K562 (cell line): ENCODE measurements around the gene ASPRV1. TPM values are rescaled to one million over a fixed set of nuclear protein-coding genes. Genes with fewer than 3 reads are reported as not detected.

Experiments
- BHLHE40 ChIP-seq: IDR thresholded peaks from 2 replicates; pipeline ENCODE4 v1.6.1; 2011; ENCODE audit warnings: low read length, improper control_type of control experiment
- FOXP1 ChIP-seq: sonication (generic); formaldehyde crosslinking; IDR thresholded peaks from 2 replicates; pipeline ENCODE4 v1.8.0; 2022; ENCODE audit warnings: mild to moderate bottlenecking, missing genetic modification reagents
- GTF2A2 ChIP-seq: IDR thresholded peaks from 2 replicates; pipeline ENCODE4 v1.6.1; 2016; ENCODE audit warnings: mild to moderate bottlenecking, missing genetic modification characterization, missing compliant biosample characterization
- HMGN3 ChIP-seq: IDR thresholded peaks from 2 replicates; pipeline ENCODE4 v1.6.1; 2011; ENCODE audit warnings: borderline replicate concordance, low read depth, mild to moderate bottlenecking, mixed read lengths, low read length; ENCODE audit not compliant: insufficient read length; ENCODE audit errors: extremely low read depth
- MCM5 ChIP-seq: fragments of 450-650 bp; IDR thresholded peaks from 2 replicates; pipeline ENCODE4 v1.6.1; 2016; ENCODE audit warnings: low read depth
- NCOR1 ChIP-seq: fragments of 450-650 bp; IDR thresholded peaks from 2 replicates; pipeline ENCODE4 v1.6.1; 2016; ENCODE audit warnings: mild to moderate bottlenecking, moderate library complexity
- POLR2H ChIP-seq: IDR thresholded peaks from 2 replicates; pipeline ENCODE4 v1.6.1; 2016; ENCODE audit warnings: missing genetic modification characterization, low read depth, mild to moderate bottlenecking, control low read depth, missing compliant biosample characterization, moderate library complexity
- PTTG1 ChIP-seq: fragments of 450-650 bp; IDR thresholded peaks from 2 replicates; pipeline ENCODE4 v1.6.1; 2016; ENCODE audit warnings: low read depth, mild to moderate bottlenecking, missing genetic modification characterization, missing compliant biosample characterization
- RAD51 ChIP-seq: fragments of 450-650 bp; IDR thresholded peaks from 2 replicates; pipeline ENCODE4 v1.7.1; 2016; ENCODE audit warnings: low read depth, mild to moderate bottlenecking, borderline replicate concordance
- RFX7 ChIP-seq: fragments of 250-450 bp; sonication (Bioruptor Pico); IDR thresholded peaks from 2 replicates; pipeline ENCODE4 v1.5.1; 2021; ENCODE audit warnings: mild to moderate bottlenecking
- SNIP1 ChIP-seq: fragments of 450-650 bp; IDR thresholded peaks from 2 replicates; pipeline ENCODE4 v1.7.1; 2017; ENCODE audit warnings: low read depth, mild to moderate bottlenecking
- TCFL5 ChIP-seq: fragments of 250-450 bp; sonication (Bioruptor Pico); conservative IDR thresholded peaks from 2 replicates; pipeline ENCODE4 v1.6.1; 2021; ENCODE audit warnings: mild to moderate bottlenecking, moderate library complexity, matching md5 sums
- TEAD4 ChIP-seq, 2 experiments: sonication (generic) in 1 of 2; formaldehyde crosslinking in 1 of 2; IDR thresholded peaks; 2 replicates each; pipeline versions ENCODE4 v1.6.1 to v1.8.0; 2012 to 2022; ENCODE audit warnings: borderline replicate concordance in 1 of 2, inconsistent platforms in 1 of 2, low read length in 1 of 2, mild to moderate bottlenecking in 1 of 2, missing genetic modification reagents in 1 of 2
- ZKSCAN3 ChIP-seq: fragments of 250-450 bp; sonication (Bioruptor Pico); IDR thresholded peaks from 2 replicates; pipeline ENCODE4 v1.4.0; 2020
- ZNF764 ChIP-seq: fragments of 250-450 bp; sonication (Bioruptor Pico); IDR thresholded peaks from 2 replicates; pipeline ENCODE4 v1.4.0; 2020; ENCODE audit warnings: low read depth, mild to moderate bottlenecking, moderate library complexity
- ZNF830 ChIP-seq: fragments of 250-450 bp; sonication (Bioruptor Pico); IDR thresholded peaks from 2 replicates; pipeline ENCODE4 v1.5.0; 2021; ENCODE audit warnings: mild to moderate bottlenecking
- ZSCAN32 ChIP-seq: fragments of 450-650 bp; formaldehyde crosslinking; IDR thresholded peaks from 2 replicates; pipeline ENCODE4 v1.4.0; 2020; ENCODE audit warnings: mild to moderate bottlenecking, moderate library complexity
- polyA plus RNA-seq, 8 experiments: library from polyadenylated mRNA; depleted of rRNA in 4 of 8; stranded (reverse) in 5 of 8; unstranded in 3 of 8; fragments of >200 nt; fragmentation: Nextera tagmentation in 2 of 8; fragmentation: Illumina TruSeq in 1 of 8; extraction: Ambion mirVana in 2 of 8; extraction: Trizol in 1 of 8; gene quantifications; 2 replicates each; pipeline versions ENCODE4 v1.2.1 to v1.2.3, GENCODE V29; 2011 to 2014; ENCODE audit warnings: inconsistent platforms in 1 of 8, missing spikeins in 1 of 8
- total RNA-seq, 7 experiments: library from RNA; depleted of rRNA in 6 of 7; stranded (reverse); fragments of >200 nt in 6 of 7; fragmentation: Illumina TruSeq in 2 of 7; extraction: Trizol in 2 of 7; gene quantifications; 2 replicates each; pipeline versions ENCODE4 v1.2.1 to v1.2.3, GENCODE V29; 2011 to 2021; ENCODE audit warnings: low replicate concordance in 1 of 7
- TF ChIP-seq, protein P1 (sequence below): sonication (generic); formaldehyde crosslinking; IDR thresholded peaks from 2 replicates; pipeline ENCODE4 v1.8.0; 2022; ENCODE audit warnings: mild to moderate bottlenecking, missing genetic modification reagents
- TF ChIP-seq, protein P2 (sequence below), 2 experiments: IDR thresholded peaks; 2 replicates each; pipeline ENCODE4 v1.6.1; 2011; ENCODE audit warnings: borderline replicate concordance in 1 of 2, control low read depth in 1 of 2, low read depth in 1 of 2, low read length in 1 of 2, mild to moderate bottlenecking in 1 of 2, mixed read lengths in 1 of 2, moderate library complexity in 1 of 2; ENCODE audit not compliant: insufficient read depth in 1 of 2, insufficient read length in 1 of 2, poor library complexity in 1 of 2, severe bottlenecking in 1 of 2; ENCODE audit errors: extremely low read depth in 1 of 2
- TF ChIP-seq, protein P3 (sequence below): sonication (generic); formaldehyde crosslinking; IDR thresholded peaks from 2 replicates; pipeline ENCODE4 v1.8.0; 2022; ENCODE audit warnings: mild to moderate bottlenecking, missing genetic modification reagents
- TF ChIP-seq, protein P4 (sequence below): fragments of 450-650 bp; IDR thresholded peaks from 2 replicates; pipeline ENCODE4 v1.6.1; 2016; ENCODE audit warnings: antibody characterized with exemption
- TF ChIP-seq, protein P5 (sequence below): sonication (generic); formaldehyde crosslinking; IDR thresholded peaks from 2 replicates; pipeline ENCODE4 v1.8.0; 2022; ENCODE audit warnings: mild to moderate bottlenecking, missing genetic modification reagents

The ASPRV1 gene
- total and polyA plus RNA-seq, 9 of the 15 experiments (the other 6 are each of a cell fraction or from before 2014, with no cell fraction given) = 0.17 to 0.72 (median 0.47) TPM; not detected in 1

DNA sequence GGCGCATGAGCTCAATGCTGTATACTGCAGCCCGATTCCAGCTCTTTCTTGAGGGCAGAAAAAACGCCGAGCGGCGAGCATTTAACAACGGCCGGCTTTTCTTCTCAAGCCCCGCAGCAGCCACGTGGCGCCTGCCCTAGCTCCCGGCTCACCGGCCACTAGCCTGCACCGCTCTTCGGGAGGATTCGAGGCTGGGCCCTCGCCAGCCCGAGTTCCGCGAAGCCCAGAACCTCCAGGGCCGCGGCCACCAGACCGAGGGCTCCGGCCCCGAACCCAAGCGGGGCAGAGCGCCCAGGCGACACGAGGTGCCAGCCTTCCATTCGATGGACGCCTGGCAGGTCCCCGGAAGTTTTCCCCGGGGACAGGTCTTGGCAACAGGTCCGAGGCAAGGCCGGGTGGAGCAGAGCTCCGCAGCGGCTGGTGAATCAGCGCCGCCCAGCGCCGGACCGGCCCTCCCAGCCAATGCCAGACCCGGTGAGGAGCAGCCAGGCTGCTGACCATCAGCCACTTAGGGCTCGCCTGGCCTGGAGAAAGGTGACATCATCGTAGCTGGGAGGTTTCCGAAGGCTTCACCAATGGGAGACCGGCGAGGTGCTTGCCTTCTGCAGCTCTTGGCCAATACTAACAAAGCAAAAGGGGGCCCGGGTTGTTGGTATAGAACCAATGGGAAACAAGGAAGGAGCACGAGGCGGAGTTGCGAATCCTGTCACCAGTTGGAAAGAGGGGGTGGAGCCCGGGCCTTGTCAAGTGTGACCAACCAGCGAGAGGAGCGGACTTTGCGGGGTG lies 47.1 kb downstream of the ASPRV1 start (continued):
- TF ChIP-seq TCFL5 (CRISPR knock-in tag) = no peak
- peak; percentile 8; the same call in 1 of the 2 replicates for TF ChIP-seq RAD51
- no peak for TF ChIP-seq MCM5
- TF ChIP-seq, protein P1, sequence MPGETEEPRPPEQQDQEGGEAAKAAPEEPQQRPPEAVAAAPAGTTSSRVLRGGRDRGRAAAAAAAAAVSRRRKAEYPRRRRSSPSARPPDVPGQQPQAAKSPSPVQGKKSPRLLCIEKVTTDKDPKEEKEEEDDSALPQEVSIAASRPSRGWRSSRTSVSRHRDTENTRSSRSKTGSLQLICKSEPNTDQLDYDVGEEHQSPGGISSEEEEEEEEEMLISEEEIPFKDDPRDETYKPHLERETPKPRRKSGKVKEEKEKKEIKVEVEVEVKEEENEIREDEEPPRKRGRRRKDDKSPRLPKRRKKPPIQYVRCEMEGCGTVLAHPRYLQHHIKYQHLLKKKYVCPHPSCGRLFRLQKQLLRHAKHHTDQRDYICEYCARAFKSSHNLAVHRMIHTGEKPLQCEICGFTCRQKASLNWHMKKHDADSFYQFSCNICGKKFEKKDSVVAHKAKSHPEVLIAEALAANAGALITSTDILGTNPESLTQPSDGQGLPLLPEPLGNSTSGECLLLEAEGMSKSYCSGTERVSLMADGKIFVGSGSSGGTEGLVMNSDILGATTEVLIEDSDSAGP (CRISPR knock-in tag) = no peak
- TF ChIP-seq ZNF830 (CRISPR knock-in tag) = 0 out of 2 replicates have a peak, but pooled peaks have one; percentile 36
- peak; percentile 65; the same call in 1 of the 2 replicates for TF ChIP-seq FOXP1 (CRISPR knock-in tag)
- TF ChIP-seq, protein P2, sequence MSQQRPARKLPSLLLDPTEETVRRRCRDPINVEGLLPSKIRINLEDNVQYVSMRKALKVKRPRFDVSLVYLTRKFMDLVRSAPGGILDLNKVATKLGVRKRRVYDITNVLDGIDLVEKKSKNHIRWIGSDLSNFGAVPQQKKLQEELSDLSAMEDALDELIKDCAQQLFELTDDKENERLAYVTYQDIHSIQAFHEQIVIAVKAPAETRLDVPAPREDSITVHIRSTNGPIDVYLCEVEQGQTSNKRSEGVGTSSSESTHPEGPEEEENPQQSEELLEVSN (IDR thresholded peaks at IDR 0.05; ENCODE audit: borderline replicate concordance in 1 of 2, extremely low read depth in 1 of 2, insufficient read depth in 1 of 2, insufficient read length in 1 of 2, low read depth in 1 of 2, low read length in 1 of 2, poor library complexity in 1 of 2, severe bottlenecking in 1 of 2) = peak; percentile 57 to 85
- TF ChIP-seq BHLHE40 = peak; percentile 37
- no peak for TF ChIP-seq ZKSCAN3
- TF ChIP-seq PTTG1 = no peak
- no peak for TF ChIP-seq RFX7 (CRISPR knock-in tag)
- TF ChIP-seq, protein P3, sequence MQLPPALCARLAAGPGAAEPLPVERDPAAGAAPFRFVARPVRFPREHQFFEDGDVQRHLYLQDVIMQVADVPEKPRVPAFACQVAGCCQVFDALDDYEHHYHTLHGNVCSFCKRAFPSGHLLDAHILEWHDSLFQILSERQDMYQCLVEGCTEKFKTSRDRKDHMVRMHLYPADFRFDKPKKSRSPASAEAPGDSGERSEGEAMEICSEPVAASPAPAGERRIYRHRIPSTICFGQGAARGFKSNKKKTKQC (CRISPR knock-in tag) = peak; percentile 84
- TF ChIP-seq, protein P4, sequence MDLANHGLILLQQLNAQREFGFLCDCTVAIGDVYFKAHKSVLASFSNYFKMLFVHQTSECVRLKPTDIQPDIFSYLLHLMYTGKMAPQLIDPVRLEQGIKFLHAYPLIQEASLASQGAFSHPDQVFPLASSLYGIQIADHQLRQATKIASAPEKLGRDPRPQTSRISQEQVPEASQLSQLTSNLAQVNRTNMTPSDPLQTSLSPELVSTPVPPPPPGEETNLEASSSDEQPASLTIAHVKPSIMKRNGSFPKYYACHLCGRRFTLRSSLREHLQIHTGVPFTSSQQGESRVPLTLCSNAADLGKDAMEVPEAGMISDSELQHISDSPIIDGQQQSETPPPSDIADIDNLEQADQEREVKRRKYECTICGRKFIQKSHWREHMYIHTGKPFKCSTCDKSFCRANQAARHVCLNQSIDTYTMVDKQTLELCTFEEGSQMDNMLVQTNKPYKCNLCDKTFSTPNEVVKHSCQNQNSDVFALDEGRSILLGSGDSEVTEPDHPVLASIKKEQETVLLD = no peak
- no peak for TF ChIP-seq GTF2A2
- TF ChIP-seq, protein P5, sequence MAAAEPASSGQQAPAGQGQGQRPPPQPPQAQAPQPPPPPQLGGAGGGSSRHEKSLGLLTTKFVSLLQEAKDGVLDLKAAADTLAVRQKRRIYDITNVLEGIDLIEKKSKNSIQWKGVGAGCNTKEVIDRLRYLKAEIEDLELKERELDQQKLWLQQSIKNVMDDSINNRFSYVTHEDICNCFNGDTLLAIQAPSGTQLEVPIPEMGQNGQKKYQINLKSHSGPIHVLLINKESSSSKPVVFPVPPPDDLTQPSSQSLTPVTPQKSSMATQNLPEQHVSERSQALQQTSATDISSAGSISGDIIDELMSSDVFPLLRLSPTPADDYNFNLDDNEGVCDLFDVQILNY (CRISPR knock-in tag) = no peak
- 0 out of 2 replicates have a peak, but pooled peaks have one; percentile 8 for TF ChIP-seq ZSCAN32 (CRISPR knock-in tag)
- no peak for TF ChIP-seq ZNF764 (CRISPR knock-in tag)
- TF ChIP-seq TEAD4 (IDR thresholded peaks at IDR 0.05; ENCODE audit: low read length) = peak; percentile 54
- TF ChIP-seq TEAD4 (CRISPR knock-in tag; IDR thresholded peaks at IDR 0.05; ENCODE audit: borderline replicate concordance) = no peak
- peak; percentile 8; the same call in 1 of the 2 replicates for TF ChIP-seq NCOR1
- TF ChIP-seq POLR2H (tag) = peak; percentile 85; the same call in 1 of the 2 replicates
- peak; percentile 82 for TF ChIP-seq HMGN3
- no peak for TF ChIP-seq SNIP1
